Measurements from ENCODE around the gene KCNT1.

The KCNT1 gene

GRCh38 chr9:135745686-135746324, 43.8 kb downstream of the KCNT1 start:
- WGBS, 2 donors (ENCODE audit: extremely low coverage in 2 of 2, insufficient read length in 2 of 2, insufficient replicate concordance in 1 of 2), result no CpG with 5 or more reads among the region's 24 CpGs
- Histone ChIP-seq H3K9me3 (replicated peaks in 1 of 2; ENCODE audit: control insufficient read depth in 2 of 2, insufficient read depth in 1 of 2, low read depth in 1 of 2, low read length in 2 of 2) (no peaks in the 10 kb centered on the region), H3K27me3 (ENCODE audit: control insufficient read depth in 3 of 3, insufficient read depth in 3 of 3, low read depth in 1 of 3, low read length in 3 of 3) (peaks cover 0 to 30% (median 0%) of the 10 kb centered on the region in 3 experiments), H3K4me3 (ENCODE audit: low read length in 2 of 2) (no peak overlapping the region), H2BK120ac (ENCODE audit: low read depth, low read length) (no peak overlapping the region), H2BK12ac (ENCODE audit: low read length) (no peak overlapping the region), H3K23ac (ENCODE audit: low read depth, low read length, poor library complexity) (peak overlapping the region; percentile 43), H3K14ac (ENCODE audit: low read length) (no peak overlapping the region), H4K8ac (ENCODE audit: low read depth, low read length) (no peak overlapping the region), H2BK15ac (ENCODE audit: low read length) (peak overlapping the region; percentile 37), H2AFZ (ENCODE audit: low read length) (no peak overlapping the region), H3K9ac (ENCODE audit: low read depth, low read length, poor library complexity) (no peak overlapping the region), H3K36me3 (replicated peaks in 1 of 2; ENCODE audit: control insufficient read depth in 2 of 2, insufficient read depth in 2 of 2, low read length in 2 of 2) (no peaks in the 10 kb centered on the region), H2BK5ac (ENCODE audit: low read length) (peak overlapping the region; percentile 66), H2AK5ac (ENCODE audit: low read depth, low read length) (peak overlapping the region; percentile 84), H3K79me1 (ENCODE audit: low read depth, low read length) (peaks cover 1% of the 10 kb centered on the region), H3K4me2 (ENCODE audit: insufficient read depth, low read length, poor library complexity, severe bottlenecking) (no peak overlapping the region), H3K27ac (replicated peaks; ENCODE audit: low read length) (no peak overlapping the region), H4K91ac (ENCODE audit: low read depth, low read length, poor library complexity) (no peak overlapping the region), H3K4me1 (ENCODE audit: control insufficient read depth in 2 of 2, insufficient read depth in 1 of 2, low read depth in 1 of 2, low read length in 2 of 2) (peaks cover 0 to 2% of the 10 kb centered on the region in 2 donors), H3K4ac (ENCODE audit: low read length) (no peak overlapping the region), H3K18ac (ENCODE audit: low read length) (peak overlapping the region; percentile 71)
- DNase-seq (ENCODE audit: low spot score), result no peak

GRCh38 chr9:135746565-135746964, 44.6 kb downstream of the KCNT1 start:
- no peaks in the 10 kb centered on the region for H3K9me3 ChIP-seq (replicated peaks in 1 of 2; ENCODE audit: control insufficient read depth in 2 of 2, insufficient read depth in 1 of 2, low read depth in 1 of 2, low read length in 2 of 2)
- WGBS, 2 donors (ENCODE audit: extremely low coverage in 2 of 2, insufficient read length in 2 of 2, insufficient replicate concordance in 1 of 2), result no CpG with 5 or more reads among the region's 9 CpGs
- no peak overlapping the region for H3K4me2 ChIP-seq (ENCODE audit: insufficient read depth, low read length, poor library complexity, severe bottlenecking)
- no peak overlapping the region for H3K9ac ChIP-seq (ENCODE audit: low read depth, low read length, poor library complexity)
- H2AK5ac ChIP-seq (ENCODE audit: low read depth, low read length), result peak overlapping the region; percentile 90
- H3K27ac ChIP-seq (replicated peaks; ENCODE audit: low read length), result no peak overlapping the region
- peaks cover 1% of the 10 kb centered on the region for H3K79me1 ChIP-seq (ENCODE audit: low read depth, low read length)
- H2BK120ac ChIP-seq (ENCODE audit: low read depth, low read length), result no peak overlapping the region
- H3K4ac ChIP-seq (ENCODE audit: low read length), result no peak overlapping the region
- no peak overlapping the region for H2AFZ ChIP-seq (ENCODE audit: low read length)
- peaks cover 0 to 29% (median 0%) of the 10 kb centered on the region in 3 experiments for H3K27me3 ChIP-seq (ENCODE audit: control insufficient read depth in 3 of 3, insufficient read depth in 3 of 3, low read depth in 1 of 3, low read length in 3 of 3)
- H4K8ac ChIP-seq (ENCODE audit: low read depth, low read length), result no peak overlapping the region
- H3K18ac ChIP-seq (ENCODE audit: low read length), result peak overlapping the region; percentile 64
- H4K91ac ChIP-seq (ENCODE audit: low read depth, low read length, poor library complexity), result no peak overlapping the region
- H3K36me3 ChIP-seq (replicated peaks in 1 of 2; ENCODE audit: control insufficient read depth in 2 of 2, insufficient read depth in 2 of 2, low read length in 2 of 2), result no peaks in the 10 kb centered on the region
- peak overlapping the region; percentile 65 for H3K23ac ChIP-seq (ENCODE audit: low read depth, low read length, poor library complexity)
- no peak overlapping the region for H2BK12ac ChIP-seq (ENCODE audit: low read length)
- H2BK15ac ChIP-seq (ENCODE audit: low read length), result peak overlapping the region; percentile 75
- peak overlapping the region; percentile 35 for H2BK5ac ChIP-seq (ENCODE audit: low read length)
- no peak for DNase-seq (ENCODE audit: low spot score)
- H3K4me1 ChIP-seq (ENCODE audit: control insufficient read depth in 2 of 2, insufficient read depth in 1 of 2, low read depth in 1 of 2, low read length in 2 of 2), result peaks cover 0 to 2% of the 10 kb centered on the region in 2 donors
- H3K14ac ChIP-seq (ENCODE audit: low read length), result no peak overlapping the region
- H3K4me3 ChIP-seq (ENCODE audit: low read length in 2 of 2), result no peak overlapping the region

- Histone ChIP-seq H2BK120ac (ENCODE audit: low read depth, low read length) (no peak overlapping the region), H3K9ac (ENCODE audit: low read depth, low read length, poor library complexity) (no peak overlapping the region), H3K27me3 (ENCODE audit: control insufficient read depth in 3 of 3, insufficient read depth in 3 of 3, low read depth in 1 of 3, low read length in 3 of 3) (peaks cover 0 to 30% (median 0%) of the 10 kb centered on the region in 3 experiments), H3K18ac (ENCODE audit: low read length) (peak overlapping the region; percentile 64), H2BK5ac (ENCODE audit: low read length) (no peak overlapping the region), H3K27ac (replicated peaks; ENCODE audit: low read length) (no peak overlapping the region), H3K4me3 (ENCODE audit: low read length in 2 of 2) (peak overlapping the region in 1 of 2 donors; percentile 9), H3K79me1 (ENCODE audit: low read depth, low read length) (peaks cover 1% of the 10 kb centered on the region), H3K14ac (ENCODE audit: low read length) (peak overlapping the region; percentile 71), H3K36me3 (replicated peaks in 1 of 2; ENCODE audit: control insufficient read depth in 2 of 2, insufficient read depth in 2 of 2, low read length in 2 of 2) (no peaks in the 10 kb centered on the region), H2AFZ (ENCODE audit: low read length) (no peak overlapping the region), H2BK12ac (ENCODE audit: low read length) (peak overlapping the region; percentile 30), H3K4ac (ENCODE audit: low read length) (no peak overlapping the region), H4K91ac (ENCODE audit: low read depth, low read length, poor library complexity) (no peak overlapping the region), H2AK5ac (ENCODE audit: low read depth, low read length) (peak overlapping the region; percentile 90), H3K4me1 (ENCODE audit: control insufficient read depth in 2 of 2, insufficient read depth in 1 of 2, low read depth in 1 of 2, low read length in 2 of 2) (peaks cover 0 to 2% of the 10 kb centered on the region in 2 donors), H3K4me2 (ENCODE audit: insufficient read depth, low read length, poor library complexity, severe bottlenecking) (no peak overlapping the region), H3K9me3 (replicated peaks in 1 of 2; ENCODE audit: control insufficient read depth in 2 of 2, insufficient read depth in 1 of 2, low read depth in 1 of 2, low read length in 2 of 2) (no peaks in the 10 kb centered on the region), H3K23ac (ENCODE audit: low read depth, low read length, poor library complexity) (peak overlapping the region; percentile 55), H4K8ac (ENCODE audit: low read depth, low read length) (no peak overlapping the region), H2BK15ac (ENCODE audit: low read length) (peak overlapping the region; percentile 75)
- no CpG with 5 or more reads among the region's 13 CpGs for WGBS, 2 donors (ENCODE audit: extremely low coverage in 2 of 2, insufficient read length in 2 of 2, insufficient replicate concordance in 1 of 2)
- no peak for DNase-seq (ENCODE audit: low spot score)
Observed at GRCh38 chr9:135747311-135747710, 45.3 kb downstream of the KCNT1 start.

GRCh38 chr9:135748676-135749075, 46.7 kb downstream of the KCNT1 start:
- no peaks in the 10 kb centered on the region for H3K36me3 ChIP-seq (replicated peaks in 1 of 2; ENCODE audit: control insufficient read depth in 2 of 2, insufficient read depth in 2 of 2, low read length in 2 of 2)
- peak overlapping the region; percentile 66 for H3K4ac ChIP-seq (ENCODE audit: low read length)
- H2AFZ ChIP-seq (ENCODE audit: low read length), result no peak overlapping the region
- H2BK120ac ChIP-seq (ENCODE audit: low read depth, low read length), result no peak overlapping the region
- H3K23ac ChIP-seq (ENCODE audit: low read depth, low read length, poor library complexity), result peak overlapping the region; percentile 98
- peak overlapping the region; percentile 89 for H3K14ac ChIP-seq (ENCODE audit: low read length)
- H2AK5ac ChIP-seq (ENCODE audit: low read depth, low read length), result peak overlapping the region; percentile 88
- WGBS, 2 donors (ENCODE audit: extremely low coverage in 2 of 2, insufficient read length in 2 of 2, insufficient replicate concordance in 1 of 2), result no CpG with 5 or more reads among the region's 16 CpGs
- H2BK5ac ChIP-seq (ENCODE audit: low read length), result no peak overlapping the region
- peak overlapping the region; percentile 72 for H4K91ac ChIP-seq (ENCODE audit: low read depth, low read length, poor library complexity)
- H4K8ac ChIP-seq (ENCODE audit: low read depth, low read length), result no peak overlapping the region
- DNase-seq (ENCODE audit: low spot score), result no peak
- H3K9me3 ChIP-seq (replicated peaks in 1 of 2; ENCODE audit: control insufficient read depth in 2 of 2, insufficient read depth in 1 of 2, low read depth in 1 of 2, low read length in 2 of 2), result no peaks in the 10 kb centered on the region
- H3K4me3 ChIP-seq (ENCODE audit: low read length in 2 of 2), result peak overlapping the region in 1 of 2 donors; percentile 21
- H3K4me2 ChIP-seq (ENCODE audit: insufficient read depth, low read length, poor library complexity, severe bottlenecking), result no peak overlapping the region
- H2BK15ac ChIP-seq (ENCODE audit: low read length), result peak overlapping the region; percentile 49
- H3K79me1 ChIP-seq (ENCODE audit: low read depth, low read length), result peaks cover 1% of the 10 kb centered on the region
- no peak overlapping the region for H2BK12ac ChIP-seq (ENCODE audit: low read length)
- H3K27ac ChIP-seq (replicated peaks; ENCODE audit: low read length), result no peak overlapping the region
- peaks cover 0 to 2% of the 10 kb centered on the region in 2 donors for H3K4me1 ChIP-seq (ENCODE audit: control insufficient read depth in 2 of 2, insufficient read depth in 1 of 2, low read depth in 1 of 2, low read length in 2 of 2)
- no peak overlapping the region for H3K9ac ChIP-seq (ENCODE audit: low read depth, low read length, poor library complexity)
- peak overlapping the region; percentile 87 for H3K18ac ChIP-seq (ENCODE audit: low read length)
- peaks cover 0 to 35% (median 0%) of the 10 kb centered on the region in 3 experiments for H3K27me3 ChIP-seq (ENCODE audit: control insufficient read depth in 3 of 3, insufficient read depth in 3 of 3, low read depth in 1 of 3, low read length in 3 of 3)
